ENCODE results near the gene HEMGN.
"Not testable (repeated sequence)": the region's sequence is repeated elsewhere in the genome, so short reads cannot be mapped to it uniquely, and the experiment has no call there.

HEMGN gene

GRCh38 chr9:97964901-97965300 is 26.9 kb upstream of the HEMGN start:
- no peak for DNase-seq (ENCODE audit: low spot score)

- DNase-seq (ENCODE audit: low spot score) = no peak
Observed at GRCh38 chr9:97963232-97963631, 25.3 kb upstream of the HEMGN start.

DNA sequence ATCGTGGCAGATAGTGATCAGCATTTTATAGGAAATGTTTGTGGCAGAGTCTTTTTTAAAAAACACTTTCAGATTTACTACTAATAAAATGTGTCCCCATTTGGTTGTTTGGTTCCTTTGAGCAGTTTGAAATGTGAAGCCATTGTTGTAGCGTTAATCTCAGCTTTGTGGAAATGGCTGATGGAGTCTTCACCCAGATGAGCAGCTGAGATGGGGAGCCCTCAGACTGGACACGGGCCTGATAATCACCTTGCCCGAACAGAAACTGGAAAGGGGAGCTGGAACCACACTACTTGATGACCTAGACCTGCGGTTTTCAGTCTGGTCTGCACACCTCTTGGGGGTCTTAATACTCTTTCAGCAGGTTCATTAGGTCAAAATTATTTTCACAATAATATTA is 24.6 kb upstream of the HEMGN start:
- no peak for DNase-seq (ENCODE audit: low spot score)

- DNase-seq (ENCODE audit: low spot score) = no peak
Observed at GRCh38 chr9:97962136-97962535, 24.2 kb upstream of the HEMGN start.

DNA sequence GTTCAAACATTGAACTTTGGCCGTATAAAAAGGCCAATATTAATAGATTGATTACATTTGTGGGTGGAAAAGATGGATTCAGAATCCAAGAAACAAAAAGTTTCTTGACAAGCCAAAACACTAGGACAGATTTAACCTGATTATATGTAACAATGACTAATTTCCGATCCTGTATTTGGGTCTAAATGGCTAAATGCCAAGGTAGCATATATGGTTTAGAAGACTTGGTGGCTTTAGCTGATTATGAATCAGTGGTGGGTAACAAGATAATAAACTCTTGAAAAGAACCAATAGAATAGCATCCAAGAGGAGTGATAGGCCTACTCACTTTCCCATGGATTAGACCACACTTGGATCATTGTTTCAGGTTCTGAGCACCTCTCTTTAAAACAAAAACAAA is 23.4 kb upstream of the HEMGN start:
- no peak for DNase-seq (ENCODE audit: low spot score)

- DNase-seq (ENCODE audit: low spot score) = not testable (repeated sequence)
Observed at GRCh38 chr9:97960678-97961328, 22.8 kb upstream of the HEMGN start.

GRCh38 chr9:97959585-97959984 is 21.6 kb upstream of the HEMGN start:
- no peak for DNase-seq (ENCODE audit: low spot score)

DNA sequence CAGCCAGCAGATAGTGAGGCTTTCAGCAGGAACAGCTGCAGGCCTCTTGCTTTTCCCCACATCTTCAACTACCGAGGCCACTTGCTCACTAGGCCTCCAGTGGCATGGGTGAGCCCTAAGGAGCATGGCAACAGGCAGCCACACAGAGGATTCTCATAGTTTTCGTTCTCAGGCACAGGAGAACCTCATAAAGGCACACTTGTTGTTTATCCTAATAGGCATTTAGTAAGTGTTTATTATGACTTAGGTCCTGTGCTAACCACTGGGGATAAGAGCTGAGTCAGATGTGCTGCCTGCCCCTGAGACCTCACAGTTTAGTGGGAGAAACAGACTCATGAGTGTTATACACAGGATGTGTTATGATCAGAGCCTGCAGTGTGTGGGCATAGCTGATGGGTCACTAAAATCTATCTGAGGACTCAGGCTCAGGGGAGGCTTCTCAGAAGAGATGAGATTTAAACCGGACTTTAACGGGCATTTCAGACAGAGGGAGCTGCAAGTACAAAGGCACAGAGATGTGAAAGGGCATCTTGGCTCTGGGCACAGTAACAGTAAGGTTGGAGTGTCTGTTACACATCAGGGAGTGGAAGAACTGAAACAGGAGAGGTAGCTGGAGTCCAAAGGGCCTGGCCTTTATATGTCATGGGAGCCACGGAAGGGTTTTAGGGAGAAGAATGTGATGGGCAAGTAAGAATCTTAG is 21.0 kb upstream of the HEMGN start:
- peak; percentile 52 for DNase-seq (ENCODE audit: low spot score)

DNA sequence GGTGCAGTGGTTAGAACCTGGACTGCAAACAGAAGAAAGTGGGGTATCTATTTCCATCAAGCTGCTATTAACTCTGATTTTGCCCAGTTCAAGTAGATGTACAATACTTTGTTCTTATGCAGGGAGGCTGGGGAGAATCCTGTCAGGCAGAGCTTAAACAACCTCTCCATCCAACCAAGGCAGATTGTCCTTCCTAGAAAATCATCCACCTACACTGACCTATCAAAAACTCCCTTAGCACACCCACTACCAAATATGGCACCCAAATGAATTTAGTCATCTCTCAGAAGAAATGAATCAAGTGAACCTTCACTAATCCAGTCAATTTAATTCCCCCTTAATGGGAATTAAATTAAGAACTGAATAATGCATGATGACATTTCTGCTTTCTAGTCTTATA is 18.4 kb upstream of the HEMGN start:
- no peak for DNase-seq (ENCODE audit: low spot score)

- DNase-seq (ENCODE audit: low spot score) = peak; percentile 71
Observed at GRCh38 chr9:97954550-97954989, 16.6 kb upstream of the HEMGN start.

- not testable (repeated sequence) for DNase-seq (ENCODE audit: low spot score)
Observed at GRCh38 chr9:97950873-97951272, 12.9 kb upstream of the HEMGN start.

GRCh38 chr9:97947094-97947493 is 9.1 kb upstream of the HEMGN start:
- not testable (repeated sequence) for DNase-seq (ENCODE audit: low spot score)

DNA sequence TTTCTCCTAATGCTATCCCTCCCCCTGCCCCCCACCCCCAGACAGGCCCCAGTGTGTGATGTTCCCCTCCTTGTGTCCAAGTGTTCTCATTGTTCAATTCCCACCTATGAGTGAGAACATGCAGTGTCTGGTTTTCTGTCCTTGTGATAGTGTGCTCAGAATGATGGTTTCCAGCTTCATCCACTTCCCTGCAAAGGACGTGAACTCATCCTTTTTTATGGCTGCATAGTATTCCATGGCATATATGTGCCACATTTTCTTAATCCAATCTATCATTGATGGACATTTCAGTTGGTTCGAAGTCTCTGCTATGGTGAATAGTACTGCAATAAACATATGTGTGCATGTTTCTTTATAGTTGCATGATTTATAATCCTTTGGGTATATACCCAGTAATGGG is 7.5 kb upstream of the HEMGN start:
- not testable (repeated sequence) for DNase-seq (ENCODE audit: low spot score)

DNA sequence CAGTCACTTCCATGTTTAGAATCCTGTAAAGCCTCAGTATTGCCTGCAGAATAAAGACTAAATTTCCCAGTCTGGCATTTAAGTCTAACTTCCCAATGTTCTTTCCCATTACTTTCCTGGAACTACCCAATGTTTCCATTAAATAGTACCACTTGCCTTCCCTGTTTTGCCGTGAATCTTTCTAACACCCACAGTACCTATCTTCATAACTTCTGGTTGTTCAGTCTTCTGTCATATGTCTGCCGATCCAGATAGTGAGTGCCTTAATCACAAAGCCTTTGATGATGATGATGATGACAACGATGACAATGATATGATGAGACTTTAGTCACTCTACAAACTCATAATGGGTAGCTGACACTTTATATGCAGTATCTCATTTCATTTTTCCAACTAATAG is 6.6 kb upstream of the HEMGN start:
- DNase-seq (ENCODE audit: low spot score) = peak; percentile 28

GRCh38 chr9:97943308-97943855 is 5.4 kb upstream of the HEMGN start:
- DNase-seq (ENCODE audit: low spot score) = no peak

GRCh38 chr9:97941323-97941722 is 3.4 kb upstream of the HEMGN start:
- no peak for DNase-seq (ENCODE audit: low spot score)

GRCh38 chr9:97940741-97941140 is 2.8 kb upstream of the HEMGN start:
- no peak for DNase-seq (ENCODE audit: low spot score)

DNA sequence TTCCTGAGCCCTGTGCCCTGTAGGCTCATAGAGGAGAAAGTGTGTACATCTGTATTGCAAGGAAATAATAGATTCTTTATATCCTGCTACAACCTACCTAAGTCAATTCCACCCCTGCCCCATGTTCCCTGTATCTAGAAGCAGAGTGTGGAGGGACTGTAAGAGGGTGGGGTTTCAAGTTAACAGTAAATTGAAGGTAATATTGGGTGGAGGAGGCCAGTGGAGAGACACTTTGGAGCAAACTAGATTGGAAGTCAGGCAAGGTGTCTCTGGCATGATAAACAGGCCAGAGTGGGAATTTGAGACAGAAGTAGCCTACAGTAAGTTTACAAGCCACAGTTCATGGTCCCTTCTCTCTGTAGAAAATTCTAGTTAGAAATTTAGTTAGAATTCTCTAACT is 2.3 kb upstream of the HEMGN start:
- no peak for DNase-seq (ENCODE audit: low spot score)

- no peak for DNase-seq (ENCODE audit: low spot score)
Observed at GRCh38 chr9:97936998-97937397, 974 bp downstream of the HEMGN start.

- no peak for DNase-seq (ENCODE audit: low spot score)
Observed at GRCh38 chr9:97935276-97935675, 2.7 kb downstream of the HEMGN start.

DNA sequence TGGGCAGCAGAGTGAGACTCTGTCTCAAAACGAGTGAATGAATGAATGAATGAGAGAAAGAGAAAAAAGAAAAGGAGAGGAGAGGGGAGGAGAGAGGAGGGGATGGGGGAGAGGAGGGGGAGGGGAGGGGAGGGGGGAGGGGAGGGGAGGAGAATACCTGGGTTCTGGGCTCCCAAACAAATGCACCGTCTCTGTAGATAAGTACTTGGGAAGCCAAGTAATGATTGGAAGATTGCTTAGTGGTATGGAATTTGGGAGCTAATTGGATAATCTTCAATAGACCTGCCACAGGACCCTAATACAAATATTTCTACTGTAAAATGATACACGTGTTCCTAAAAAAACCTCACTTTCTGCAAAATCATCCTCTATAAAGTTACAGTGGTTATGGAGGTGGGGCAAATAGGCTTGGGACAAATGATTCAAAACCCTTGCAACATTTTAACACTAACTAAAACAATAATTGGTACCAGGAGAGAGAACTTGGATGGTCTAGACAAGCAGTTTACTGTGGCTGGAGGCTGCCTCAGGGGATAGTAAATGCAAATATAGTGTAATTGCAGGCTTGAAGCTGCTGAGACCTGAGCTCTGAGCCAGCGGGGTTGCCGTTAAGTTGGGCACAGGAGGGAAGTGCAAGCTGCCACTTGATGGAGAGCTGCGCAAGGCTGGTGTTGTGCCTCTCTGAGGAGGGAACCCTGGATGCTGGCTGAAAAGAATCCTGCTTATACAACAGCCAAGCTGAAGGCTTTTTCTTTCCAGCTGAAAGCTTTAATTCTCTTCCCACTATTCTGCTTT is 3.5 kb downstream of the HEMGN start:
- no peak for DNase-seq (ENCODE audit: low spot score)

DNA sequence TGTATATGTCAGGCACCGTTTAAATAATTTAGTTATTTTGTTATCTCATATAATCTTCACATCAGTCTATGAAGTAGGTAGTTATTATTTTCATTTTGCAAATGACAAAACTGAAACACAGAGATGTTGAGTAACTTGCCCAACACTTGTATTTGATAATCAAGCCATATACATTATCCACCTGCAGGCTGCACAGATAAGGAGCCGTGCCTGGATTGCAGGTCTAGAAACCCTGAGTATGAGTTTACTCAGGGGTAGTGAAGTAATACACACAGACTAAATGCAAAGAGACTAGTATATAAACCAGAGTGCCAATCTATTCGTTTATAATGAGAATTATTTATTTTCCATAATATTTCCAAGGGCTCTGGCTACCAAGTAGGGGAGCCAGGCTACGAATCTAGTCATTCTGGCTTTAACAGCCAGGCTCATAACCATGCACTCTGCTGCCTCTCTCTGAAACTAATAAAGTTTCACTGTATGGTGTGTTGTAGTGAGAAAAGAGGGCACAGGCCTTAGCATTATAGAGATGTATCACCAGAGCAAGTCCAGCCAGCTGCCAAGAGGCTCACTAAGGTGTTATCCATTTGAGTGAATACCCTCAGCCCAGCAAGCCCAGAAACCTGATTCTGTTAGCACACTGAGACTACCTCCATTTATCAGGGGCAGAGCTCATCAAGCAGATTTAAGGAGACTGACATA is 4.5 kb downstream of the HEMGN start:
- no peak for DNase-seq (ENCODE audit: low spot score)

Measured in RKO (cell line).